Activated CD8-positive, alpha-beta memory T cell treated with anti-CD3 and anti-CD28 coated beads, Interleukin-2, amount 50 U/mL, for 48 hours (primary cell): ENCODE results near the gene MMP27.

Source experiments
- DNase-seq: peaks from one replicate; pipeline ENCODE4 v3.0.0-alpha.2; 2020

MMP27 gene

DNA sequence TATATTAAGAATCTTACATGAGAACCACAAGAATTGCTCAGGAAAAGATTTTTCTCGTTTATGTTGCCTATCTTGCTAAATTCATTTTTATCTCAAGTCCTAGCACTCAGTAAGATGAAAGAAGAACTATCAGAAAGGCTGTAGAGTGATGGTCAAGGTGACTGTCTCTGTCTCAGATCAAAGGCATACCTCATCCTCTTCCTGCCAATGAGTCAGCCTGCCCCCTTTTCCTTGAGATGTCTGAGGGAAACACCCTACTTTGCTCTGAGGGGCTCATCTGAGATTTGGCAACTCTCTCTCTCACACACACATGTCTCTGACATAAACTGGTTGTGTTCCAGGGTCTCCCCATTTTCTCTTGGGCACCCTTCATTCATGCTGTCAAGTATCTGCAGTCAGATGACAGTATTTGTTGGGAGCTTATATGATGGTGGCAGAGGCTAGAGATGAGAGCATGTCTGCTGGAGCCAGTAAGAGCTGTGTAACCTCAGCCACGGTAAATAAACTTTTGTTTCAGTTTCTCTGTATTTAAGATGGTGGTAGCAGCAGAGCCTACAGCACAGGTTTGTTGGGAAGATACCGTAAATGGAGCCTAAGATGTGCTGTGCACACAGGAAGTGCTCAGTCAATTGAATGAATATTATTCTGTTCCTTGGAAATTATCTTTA lies 1.6 kb downstream of the MMP27 start:
- no peak for DNase-seq

DNA sequence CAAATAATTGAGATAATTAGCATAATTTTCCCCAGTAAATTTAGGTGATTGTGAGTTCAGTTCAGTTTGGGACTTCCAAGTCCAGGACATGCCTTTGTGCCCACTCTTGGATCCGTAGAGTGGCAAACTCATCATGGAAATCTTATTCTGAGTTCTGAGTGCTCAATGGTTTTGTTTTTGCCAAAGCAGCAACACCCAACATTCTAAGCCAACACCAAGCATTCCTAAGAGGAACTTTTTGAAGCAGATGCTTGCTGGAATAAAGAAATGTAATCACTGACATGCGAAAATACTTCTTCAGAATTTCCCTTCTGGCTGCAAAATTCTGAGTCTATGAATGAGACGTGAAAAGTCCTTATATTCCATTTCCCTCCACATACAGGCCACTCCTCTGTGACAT lies 10.4 kb downstream of the MMP27 start:
- no peak for DNase-seq

DNA sequence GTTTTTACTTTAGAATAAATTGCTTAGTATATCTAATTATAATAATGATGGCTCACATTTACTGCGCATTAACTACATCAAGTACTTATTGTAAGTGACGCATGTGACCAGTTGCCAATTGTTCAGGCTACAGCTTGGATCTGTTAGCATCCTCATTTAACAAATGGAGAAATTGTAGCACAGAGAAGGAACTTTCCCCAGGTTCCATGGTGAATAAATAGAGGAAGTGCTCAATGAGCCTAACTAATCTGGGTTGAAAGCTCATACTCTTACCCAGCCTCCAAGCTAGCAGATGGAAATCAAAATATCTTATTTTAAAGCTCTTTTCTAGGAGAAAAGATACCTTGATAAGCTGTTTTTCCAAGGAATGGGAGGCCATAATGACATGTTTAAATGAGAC lies 19.8 kb downstream of the MMP27 start:
- DNase-seq = no peak

DNA sequence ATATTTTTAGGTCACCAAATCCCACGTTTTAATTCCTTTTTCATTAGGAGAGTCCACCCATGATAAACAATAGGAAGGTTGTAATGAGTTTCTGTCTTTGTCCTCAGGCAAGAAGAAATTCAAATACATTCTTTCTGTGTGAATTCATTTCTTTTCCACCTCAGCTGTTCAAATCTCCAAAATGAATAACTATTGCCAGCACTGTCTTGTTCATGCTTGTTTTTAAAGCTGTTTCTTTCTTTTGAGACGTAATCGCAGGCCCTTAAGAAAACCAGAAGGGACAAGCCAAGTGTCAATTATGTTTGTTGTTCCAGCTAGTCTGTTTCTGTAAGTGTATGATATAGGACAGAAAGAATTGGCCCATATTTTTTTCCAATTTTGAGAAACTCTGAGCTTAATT lies 20.2 kb downstream of the MMP27 start:
- no peak for DNase-seq

DNA sequence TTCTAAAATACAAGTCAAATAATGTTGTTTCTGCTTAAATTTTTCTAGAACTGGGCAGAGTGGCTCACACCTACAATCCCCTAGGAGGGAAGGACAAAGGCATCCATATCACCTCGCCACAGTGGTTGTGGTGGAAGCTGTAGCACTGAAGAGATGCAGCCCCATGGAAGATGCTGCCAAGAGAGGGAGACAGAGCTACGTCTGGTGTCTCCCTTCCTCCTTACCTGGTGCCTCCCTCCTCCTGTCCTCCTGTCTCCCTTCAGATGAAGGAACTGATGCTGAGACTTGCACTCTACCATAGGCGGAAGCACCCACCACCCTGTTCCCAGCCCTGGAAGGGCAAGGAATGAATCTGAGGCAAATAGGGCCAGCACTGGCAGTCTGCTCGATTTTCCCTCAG lies 22.3 kb downstream of the MMP27 start:
- no peak for DNase-seq

DNA sequence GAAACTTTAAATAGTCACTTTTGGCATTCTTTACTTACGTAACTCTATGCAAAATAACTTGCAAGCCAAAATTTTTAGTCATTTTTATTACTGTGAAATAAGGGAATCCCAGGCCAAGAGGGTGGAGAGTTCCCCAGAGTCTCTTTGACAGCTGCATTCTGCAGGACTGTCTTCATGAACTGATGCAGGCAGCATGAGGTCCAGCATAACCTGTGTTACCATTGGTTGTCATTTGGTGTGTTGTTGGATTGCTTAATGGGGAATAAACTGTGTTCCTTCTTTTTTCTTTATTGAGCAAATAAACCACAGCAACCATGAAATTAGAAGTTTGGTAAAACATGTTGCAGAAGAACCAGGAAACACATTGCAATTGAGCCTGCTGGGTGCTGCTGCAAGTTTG lies 24.6 kb downstream of the MMP27 start:
- DNase-seq = no peak

DNA sequence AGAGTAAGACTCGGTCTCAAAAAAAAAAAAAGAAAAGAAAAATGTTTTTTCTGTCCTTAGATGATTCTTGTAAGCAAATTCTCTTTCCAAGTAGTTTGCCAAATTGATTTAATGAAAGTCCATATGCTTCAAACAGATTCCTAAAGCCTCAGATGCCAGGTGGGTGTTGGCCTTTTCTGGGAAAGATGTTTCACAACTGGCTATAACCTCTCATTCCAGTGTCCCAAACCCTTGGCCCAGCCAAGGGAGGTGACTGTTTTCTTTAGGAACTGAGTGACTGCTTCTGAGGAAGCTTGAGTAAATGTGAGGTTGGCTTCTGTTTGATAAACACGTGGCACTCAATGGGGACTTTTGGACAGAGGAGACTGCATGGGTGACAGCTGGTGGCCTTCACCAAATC lies 27.5 kb downstream of the MMP27 start:
- DNase-seq = no peak

DNA sequence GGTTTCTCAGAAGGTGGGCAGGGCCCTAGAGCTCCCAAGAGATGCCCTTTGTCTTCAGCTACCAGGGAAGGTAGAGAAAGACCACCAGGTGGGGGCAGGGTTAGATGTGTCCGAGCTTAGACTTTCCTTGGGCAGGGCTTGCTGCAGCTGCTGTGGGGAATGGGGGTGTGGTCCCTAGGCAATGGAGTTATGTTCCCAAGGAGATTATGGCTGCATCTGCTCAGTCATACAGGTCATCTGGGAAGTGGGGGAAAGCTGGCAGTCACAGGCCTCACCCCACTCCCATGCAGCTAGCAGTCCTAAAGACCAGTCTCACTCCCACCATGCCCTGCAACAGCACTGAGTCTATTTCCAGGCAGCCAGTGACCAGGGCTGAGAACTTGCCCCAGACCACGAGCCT lies 29.5 kb downstream of the MMP27 start:
- DNase-seq = no peak

DNA sequence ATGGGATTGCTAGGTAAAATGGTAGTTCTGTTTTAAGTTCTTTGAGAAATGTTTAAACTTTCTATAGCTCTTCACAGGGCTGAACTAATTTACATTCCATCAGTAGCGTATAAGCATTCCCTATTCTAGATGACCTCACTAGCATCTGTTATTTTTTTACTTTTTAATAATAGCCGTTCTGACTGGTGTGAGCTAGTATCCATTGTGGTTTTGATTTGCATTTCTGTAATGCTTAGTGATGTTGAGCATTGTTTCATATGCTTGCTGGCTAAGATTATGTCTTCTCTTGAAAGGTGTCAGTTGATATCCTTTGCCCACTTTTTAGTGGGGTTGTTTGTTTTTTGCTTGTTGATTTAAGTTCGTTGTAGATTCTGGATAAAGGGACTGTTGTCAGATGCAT lies 35.9 kb downstream of the MMP27 start:
- no peak for DNase-seq

DNA sequence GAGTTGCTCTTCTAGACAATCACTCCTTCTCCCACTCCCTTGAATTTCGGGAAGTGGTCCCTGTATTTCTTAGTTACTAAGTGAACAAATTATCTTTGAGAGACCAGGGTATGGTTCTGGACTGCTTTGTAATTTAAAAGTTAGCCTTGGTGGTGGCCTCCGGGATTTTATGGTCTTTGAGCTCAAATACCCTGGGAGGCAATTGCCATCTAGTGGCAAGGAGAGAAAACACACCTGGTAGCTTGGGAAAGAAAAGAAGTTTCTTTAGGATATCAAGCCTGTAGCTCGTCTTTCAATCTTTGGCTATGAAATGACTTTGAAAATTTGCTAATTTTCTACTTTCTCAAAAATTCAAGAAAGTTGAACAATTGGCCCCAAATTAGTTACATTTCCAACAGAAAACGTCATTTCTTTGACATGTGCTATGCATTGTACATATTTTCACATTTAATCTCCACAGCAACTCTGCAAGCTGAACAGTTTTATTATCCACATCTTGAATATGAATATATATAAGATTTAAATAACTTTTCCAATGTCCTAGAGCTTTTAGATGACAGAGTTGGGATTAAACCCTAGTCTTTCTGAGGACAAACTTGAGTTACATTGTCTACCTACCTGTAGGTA lies 39.1 kb downstream of the MMP27 start:
- no peak for DNase-seq

DNA sequence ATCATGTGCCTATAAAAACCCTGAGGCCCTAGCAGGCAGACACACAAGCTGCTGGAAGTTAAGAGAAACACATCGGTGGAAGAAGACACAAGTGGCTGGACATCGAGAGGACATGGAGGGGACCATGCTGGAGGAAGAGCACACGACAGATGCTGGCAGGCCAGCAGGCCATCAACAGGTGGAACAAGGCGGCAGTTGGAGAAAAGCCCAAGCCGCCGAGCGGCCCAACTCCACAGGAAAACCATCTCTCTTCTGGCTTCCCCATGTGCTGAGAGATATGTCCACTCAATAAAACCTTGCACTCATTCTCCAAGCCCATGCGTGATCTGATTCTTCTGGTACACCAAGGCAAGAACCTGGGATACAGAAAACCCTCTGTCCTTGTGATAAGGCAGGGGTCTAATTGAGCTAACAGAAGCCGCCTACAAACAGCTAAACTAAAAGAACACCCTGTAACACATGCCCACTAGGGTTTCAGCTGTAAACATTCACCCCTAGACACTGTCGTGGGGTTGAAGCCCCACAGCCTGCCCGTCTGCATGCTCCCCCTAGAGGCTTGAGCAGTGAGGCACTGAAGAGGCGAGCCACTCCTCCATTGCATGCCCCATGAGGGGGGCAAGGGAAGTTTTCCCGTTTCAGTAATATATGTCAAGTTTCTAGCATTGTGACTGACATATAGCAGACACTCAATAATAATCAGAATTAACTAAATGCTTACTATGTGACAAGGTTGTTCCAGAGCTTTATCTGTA lies 41.4 kb downstream of the MMP27 start:
- DNase-seq = no peak

DNA sequence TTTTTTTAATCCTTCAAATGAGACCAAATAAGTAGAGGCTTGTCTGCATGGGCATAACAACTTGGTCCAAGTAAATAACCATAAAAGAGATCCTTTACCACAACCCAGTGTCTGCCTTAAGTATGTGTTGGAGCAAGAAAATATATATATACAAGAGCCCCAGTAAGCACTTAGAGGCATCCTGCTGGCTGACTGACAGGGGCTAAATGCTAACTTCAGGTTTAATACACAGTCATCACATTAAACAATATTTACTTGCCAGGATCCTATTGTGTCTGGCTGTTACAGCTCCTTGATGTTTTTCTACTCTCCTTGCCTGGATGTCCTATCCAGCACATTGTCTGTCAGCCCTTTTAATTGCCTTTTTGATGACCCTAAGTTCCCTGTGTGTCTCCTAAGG lies 43.0 kb downstream of the MMP27 start:
- DNase-seq = no peak

DNA sequence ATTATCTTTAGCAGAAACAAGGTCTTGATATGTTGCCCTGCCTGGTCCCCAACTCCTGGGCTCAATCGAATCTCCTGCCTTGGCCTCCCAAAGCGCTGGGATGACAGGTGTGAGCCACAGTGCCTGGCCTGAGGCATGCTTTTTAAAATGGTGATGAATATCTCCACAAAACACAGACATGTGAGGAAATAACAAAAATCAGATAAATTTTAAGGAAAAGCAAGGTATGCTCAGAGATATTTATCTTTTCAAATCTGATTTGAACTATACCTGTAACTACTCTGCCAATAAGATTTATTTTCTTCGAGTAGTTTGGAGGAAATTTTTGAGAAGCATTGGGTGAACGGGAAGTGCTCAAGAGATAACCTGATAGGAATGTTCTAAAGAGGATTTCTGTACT lies 44.5 kb downstream of the MMP27 start:
- no peak for DNase-seq

DNA sequence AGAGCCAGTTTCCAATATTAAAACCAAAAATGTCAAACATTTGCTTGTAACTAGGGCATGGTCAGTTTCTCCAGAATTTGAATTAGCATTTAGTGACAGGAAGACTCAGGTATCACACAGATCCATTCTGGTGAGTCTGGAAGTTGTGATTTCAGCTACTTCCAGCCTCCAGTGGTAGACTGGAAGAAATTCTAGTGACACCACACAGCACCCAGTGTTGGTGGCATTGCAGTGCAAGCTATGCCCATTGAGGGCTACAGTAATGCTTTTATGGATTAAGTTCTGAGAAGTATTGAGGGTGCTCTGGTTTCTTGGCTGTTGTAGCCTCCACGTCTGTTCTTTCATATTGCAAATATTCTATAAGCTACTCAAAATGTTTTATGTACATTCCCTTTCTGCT lies 49.0 kb downstream of the MMP27 start:
- no peak for DNase-seq

DNA sequence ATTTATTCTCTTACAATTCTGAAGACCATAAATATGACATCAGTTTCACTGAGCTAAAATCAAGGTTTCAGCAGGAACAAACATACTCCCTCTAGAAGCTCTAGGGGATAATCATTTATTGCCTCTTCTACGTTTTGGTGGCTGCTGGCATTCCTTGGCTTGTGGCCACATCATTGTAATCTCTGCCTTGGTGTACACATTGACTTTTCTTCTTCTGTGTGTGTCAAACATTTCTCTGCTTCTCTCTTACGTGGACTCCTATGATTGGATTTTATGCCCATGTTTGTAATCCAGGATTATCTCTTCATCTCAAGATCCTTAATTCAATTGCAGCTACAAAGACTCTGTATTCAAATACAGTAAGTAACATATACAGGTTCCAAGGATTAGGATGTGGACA lies 50.0 kb downstream of the MMP27 start:
- DNase-seq = no peak

DNA sequence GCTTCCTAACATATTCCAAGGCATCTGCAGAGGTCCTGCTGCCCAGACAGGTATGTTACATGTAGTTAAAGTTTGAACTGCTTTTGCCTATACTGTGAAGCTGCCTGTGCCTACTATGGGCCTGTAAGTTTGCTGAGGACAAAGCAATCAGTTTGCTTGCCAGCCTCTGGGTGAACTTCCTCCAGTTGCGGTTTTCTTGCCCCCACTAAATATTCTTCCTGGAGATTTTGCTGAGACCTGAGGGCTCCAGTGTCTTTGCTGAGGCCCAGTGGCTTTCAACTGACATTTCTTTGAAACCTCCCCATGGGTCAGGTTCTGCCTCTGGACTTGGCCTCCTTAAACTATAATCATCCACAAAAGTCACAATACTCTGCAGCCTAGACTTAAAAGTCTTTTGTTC lies 50.8 kb downstream of the MMP27 start:
- DNase-seq = no peak

DNA sequence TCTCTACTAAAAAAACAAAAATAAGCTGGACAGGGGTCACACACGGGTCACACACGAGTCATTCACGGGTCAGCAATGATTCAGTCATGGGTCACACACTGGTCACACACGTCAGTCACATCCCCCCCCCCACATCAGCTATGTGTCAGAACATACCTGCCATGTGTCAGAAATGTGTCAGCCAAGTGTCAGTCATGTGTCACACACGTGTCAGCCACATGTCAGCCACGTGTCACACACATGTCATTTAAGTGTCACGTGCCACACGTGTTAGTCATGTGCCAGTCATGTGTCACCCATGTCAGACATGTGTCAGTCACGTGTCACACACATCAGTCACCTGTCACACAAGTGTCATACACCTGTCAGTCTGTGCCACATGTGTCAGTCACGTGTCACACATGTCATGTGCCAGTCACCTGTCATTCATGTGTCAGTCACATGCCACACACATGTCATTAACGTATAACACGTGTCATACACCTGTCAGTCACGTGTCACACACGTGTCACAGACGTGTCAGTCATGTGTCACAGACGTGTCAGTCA lies 51.8 kb downstream of the MMP27 start:
- DNase-seq = no peak

DNA sequence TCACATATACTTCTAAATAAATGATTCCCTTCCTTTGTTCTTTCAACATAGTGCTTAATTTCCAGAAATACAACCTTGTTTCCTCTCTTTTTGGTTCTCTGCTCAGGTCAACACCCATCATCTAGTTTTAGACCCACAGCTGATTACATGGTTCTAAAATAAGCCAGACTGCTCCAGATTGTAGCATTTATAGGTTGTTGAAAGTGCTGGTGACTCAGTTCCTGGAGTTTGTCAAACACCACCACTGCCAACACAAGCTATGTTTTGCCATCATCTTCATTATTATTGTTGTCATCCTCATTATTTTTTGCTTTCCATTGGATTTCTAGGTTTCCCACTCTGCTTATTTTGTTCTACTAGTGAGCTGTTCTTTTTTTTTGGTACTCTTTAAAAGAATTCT lies 58.1 kb downstream of the MMP27 start:
- no peak for DNase-seq

DNA sequence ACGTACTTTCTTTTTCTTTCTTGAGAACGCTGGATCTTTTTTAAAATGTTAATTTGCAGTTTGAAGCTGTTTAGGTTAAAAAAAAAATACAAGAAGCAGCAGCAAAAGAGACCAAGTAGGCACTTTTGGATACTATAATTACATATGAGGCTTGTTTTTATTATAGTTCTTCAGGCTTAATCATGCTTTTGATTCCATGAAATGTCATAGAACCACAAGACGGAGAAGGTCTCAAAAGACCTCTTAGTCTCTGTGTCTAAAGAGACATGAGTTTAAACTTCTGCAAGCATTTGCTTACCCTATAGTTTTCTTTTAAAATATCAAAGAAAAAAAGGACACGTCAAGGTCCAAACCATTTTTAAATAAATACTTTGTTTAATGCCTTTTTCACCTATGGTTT lies 61.6 kb downstream of the MMP27 start:
- DNase-seq = no peak
